ENCODE data around the gene INPP4B.

Gene INPP4B

DNA sequence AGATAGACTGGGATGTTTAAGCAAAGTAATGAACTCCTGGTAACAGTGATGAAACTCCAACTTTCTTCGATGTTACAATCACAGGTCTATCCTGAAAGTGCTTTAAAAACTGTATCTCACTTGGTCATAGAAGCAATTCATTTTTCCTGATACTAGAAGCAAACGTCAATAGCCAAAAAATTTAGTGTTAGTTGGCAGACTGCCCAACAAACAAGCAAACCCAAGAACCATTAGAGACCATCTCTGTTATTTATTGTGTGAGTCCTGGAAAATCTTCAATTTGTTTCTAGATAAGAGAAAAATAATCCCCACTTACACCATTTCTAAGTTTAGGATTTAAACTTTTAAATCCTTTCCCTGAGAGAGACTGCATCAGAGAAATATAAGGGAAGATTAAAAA is 553.9 kb downstream of the INPP4B start:
- DNase-seq (ENCODE audit: low read depth) = no peak

DNA sequence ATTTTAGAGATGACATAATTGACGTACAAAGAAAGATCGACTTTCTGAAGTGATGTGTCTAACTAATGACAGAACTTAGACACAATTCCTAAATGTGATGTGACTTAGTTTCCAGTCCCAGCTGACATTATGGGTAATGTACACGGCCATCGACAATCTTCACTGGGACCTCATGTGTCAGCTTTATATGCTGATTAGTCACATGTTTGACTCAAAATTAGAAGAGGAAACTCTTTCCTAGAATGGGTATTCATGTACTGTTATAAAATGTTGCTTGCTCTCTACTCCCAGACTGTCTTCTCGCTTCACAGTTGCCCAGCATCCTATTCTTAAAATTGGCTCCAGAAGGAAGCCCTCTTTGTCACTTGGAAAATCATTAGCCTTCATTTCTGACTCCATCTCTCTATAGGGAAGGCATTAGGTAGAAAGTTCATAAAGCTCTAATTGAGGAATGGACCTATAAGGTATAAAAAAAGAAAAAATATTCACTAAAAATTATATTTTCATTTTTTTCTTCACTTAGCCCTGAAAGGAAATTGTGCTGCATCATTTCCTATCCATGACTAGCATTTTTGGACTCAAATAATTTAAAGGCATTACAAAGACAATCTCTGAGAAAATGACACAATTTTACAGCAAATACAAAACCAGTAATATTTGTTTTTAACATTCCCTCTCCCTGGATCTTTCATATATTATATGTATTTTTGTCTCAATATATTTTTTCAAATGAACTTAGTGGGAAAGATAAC is 554.6 kb downstream of the INPP4B start:
- no peak for DNase-seq (ENCODE audit: low read depth)

DNA sequence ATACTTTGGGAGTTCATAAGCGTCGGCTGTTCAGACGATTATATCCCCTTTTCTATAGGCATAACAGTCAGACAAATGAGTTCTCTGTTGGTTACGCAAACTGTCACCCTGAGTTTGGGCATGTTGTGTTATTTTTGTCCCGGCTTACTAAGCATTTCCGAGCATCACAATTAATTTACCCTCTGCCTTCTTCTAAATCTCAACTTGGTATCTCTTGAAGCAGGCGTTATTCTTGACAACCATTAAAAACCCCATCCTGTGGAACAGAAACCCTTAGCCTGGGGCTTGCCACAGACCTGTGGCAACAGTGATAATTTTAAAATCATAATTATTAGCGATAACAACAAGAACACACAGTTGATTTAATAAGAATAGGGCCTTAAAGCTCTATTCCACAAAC is 558.7 kb downstream of the INPP4B start:
- no peak for DNase-seq (ENCODE audit: low read depth)

DNA sequence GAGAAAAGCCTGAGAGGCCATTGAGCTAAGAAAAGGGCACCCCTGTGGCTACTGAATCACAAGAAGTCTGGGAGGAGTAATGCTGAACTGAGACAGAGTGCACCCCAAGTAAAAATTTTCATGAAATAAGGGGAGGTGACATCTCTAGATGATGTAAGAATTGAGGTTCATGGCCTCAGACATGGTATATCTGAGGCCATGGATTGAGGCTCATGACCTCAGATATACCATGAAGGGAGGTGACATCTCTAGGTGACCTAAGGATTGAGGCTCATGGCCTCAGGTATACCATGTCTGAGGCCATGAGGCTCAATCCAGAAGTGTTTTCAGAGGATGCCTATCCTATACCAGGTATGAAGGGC is 560.9 kb downstream of the INPP4B start:
- DNase-seq (ENCODE audit: low read depth) = no peak

DNA sequence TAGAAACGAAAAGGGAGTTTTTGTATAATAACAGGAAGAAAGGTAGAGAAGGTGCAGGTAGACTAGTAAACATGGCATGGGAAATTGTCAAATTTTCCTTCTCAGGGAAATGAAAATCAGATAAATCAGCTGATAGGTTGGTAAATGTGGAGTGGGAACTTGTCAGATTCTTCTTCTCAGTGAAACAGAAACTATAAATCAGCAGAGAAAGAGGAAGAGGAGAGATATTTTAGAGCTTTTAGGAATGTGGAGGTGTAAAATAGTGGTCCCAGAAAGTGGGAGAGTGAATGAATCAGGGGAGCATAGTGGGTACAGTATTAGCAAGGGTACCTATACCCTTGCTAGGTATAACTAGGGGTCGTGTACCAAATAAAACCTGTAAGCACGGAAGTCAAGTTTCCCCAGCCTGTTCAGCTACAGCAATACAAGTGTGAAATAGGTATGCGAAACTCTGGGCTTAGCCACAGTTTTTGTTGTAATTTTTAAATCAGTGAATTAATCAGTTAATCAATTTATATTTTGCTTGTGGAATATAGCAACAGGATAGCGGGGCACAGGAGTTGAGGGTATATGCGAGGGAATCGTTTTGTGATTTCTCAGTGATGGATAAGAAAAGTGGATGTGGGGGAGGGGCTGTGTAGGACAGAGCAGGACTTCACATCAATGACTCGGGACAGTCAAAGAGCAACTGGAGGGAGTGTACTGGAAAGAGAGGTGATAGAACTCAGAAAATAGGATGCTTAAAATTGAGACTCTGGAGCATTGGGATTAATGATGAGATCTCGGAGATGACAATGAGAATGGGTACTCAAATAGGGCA is 561.5 kb downstream of the INPP4B start:
- DNase-seq (ENCODE audit: low read depth) = no peak

DNA sequence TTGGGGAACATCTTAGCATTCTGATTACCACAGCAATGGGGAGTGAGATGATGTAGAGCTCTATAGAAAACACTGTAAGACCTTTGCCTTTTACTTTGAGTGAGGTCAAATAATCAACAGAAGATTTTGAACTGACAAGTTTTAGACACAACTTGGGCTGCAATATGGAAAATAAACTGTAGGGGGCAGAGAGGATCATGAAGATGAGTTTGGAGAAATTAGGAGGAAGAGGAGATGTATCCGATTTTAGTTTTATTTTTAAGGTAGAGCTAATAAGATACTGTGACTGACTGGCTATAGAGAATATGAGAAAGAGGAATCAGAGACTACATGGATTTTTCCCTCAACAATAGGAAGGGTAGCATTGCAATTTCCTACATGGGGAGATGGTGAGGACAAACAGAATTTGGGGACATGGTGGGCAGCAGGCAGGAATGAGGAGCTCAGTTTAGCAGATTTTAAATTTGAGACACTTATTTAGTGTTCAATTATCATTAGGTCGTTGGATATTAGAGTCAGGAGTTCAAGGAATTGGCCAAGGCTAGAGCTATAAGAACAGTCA is 563.1 kb downstream of the INPP4B start:
- no peak for DNase-seq (ENCODE audit: low read depth)

DNA sequence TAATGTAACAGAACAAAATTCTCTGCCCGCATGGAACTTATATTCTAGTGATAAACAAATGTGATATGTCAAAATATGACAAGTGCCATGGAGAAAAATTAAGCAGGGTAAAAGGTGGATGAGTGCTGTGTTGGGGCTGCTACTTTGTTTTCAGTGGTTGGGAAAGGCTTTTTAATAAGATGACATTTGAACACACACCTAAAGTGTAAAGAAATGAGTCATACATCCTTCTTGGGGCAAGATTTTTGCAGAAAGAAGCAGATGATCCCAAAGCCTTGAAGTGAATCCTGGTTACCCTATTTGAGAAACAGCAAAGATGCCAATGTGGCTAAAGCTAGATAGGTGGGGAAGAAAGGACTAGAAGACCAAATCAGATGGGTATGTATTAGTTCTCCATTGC is 564.1 kb downstream of the INPP4B start:
- DNase-seq (ENCODE audit: low read depth) = no peak

DNA sequence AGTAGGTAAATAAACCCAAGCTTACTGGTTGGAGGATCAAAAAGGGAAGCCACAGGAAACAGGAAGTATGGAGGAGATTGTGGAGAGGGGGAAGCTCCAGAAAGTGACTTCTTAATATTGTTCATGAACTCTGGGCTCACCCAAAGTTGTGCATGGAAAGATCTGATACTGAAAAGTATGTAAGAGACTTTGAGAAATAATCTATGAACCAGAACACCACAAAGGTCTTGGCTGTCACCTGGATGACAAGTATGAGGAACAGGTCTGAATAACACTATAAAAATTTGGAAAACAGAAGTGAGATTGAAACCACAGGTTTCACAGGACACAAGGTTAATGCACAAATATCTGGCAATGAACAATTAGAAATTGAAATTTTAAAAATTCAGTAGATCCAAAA is 567.4 kb downstream of the INPP4B start:
- no peak for DNase-seq (ENCODE audit: low read depth)

DNA sequence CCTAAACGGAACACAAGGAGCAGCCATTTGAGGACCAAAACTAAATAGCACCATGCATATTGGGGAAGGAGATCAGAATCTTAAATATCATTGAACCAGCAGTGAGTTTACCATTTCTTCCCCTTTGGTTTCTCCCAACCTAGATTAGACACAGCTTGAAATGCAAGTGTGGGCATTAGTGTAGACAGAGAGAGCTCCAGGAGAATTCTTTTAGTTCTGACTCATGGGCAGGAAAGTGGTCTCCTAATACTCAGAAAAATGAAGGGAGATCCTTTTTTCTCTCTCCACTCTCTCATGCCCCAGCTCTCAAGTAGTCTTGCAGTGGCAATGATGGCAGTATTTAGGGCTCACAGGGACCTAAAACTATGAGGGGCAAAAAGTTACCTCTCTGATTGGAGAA is 567.9 kb downstream of the INPP4B start:
- DNase-seq (ENCODE audit: low read depth) = no peak

DNA sequence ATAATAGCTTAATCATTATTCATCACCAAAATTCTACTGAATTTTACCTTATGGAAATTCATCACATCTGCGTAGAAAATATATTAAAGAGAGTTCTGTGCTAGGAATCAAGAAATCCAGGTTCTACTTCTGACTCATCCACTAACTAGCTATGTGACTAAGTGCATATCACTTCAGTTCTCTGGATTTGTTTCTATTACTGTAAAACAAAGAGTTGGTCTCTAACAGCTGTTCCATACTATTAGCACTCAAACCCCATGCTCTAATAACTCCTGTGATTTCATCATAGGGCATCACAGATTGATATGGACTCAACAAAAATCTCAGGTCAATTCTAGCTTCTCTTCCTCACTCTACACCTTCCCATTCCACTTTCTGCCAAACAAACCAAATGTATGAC is 572.0 kb downstream of the INPP4B start:
- no peak for DNase-seq (ENCODE audit: low read depth)

DNA sequence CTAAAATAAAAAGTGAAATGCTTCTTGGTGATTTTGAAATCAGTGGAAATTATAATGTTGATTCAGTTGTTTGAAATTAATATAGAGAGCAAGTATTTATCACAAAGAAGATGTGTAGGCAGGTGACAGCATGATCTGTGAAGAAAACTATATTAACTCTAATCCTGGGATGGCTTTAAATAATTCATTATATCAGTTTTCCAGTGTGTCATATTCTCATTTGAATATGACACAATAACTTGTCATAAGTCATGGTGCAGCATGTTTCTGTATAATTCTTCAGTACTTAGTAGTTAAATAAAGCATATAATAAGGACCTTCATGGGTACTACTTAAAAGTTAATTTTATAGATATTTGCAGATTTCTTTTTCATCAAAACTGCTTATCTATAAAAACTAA is 573.6 kb downstream of the INPP4B start:
- no peak for DNase-seq (ENCODE audit: low read depth)

DNA sequence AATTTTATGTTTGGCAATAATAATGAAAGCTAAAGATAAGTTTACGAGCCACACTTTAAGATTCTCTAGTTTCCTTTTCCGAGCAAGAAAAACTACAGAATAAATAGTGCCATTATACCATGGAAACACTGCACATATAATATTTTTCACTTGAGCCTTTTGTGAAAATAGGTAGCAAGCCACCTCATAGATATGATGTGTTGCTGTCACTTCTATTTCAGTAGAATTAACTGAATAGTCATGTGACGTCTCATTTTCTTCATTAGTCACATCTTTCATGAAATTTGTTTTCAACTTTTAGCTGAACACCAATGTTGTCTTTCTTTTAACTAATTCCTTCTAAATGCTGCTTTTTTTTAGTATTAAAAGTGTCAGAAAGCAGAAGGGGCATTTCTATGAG is 574.3 kb downstream of the INPP4B start:
- no peak for DNase-seq (ENCODE audit: low read depth)

DNA sequence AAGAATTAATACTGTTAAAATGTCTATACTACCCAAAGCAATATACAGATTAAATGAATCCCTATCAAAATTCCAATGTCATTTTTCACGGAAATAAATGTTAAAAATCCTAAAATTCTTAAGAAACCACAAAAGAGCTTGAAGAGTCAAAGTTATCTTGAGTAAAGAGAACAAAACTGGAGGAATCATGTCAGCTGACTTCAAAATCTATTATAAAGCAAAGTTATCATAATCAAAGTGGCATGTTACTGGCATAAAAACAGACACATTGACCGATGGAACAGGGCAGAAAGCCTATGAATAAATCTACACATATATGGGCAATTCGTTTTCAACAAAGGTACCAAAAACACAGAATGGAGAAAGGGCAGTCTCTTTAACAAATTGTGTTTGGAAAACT is 579.0 kb downstream of the INPP4B start:
- no peak for DNase-seq (ENCODE audit: low read depth)

DNA sequence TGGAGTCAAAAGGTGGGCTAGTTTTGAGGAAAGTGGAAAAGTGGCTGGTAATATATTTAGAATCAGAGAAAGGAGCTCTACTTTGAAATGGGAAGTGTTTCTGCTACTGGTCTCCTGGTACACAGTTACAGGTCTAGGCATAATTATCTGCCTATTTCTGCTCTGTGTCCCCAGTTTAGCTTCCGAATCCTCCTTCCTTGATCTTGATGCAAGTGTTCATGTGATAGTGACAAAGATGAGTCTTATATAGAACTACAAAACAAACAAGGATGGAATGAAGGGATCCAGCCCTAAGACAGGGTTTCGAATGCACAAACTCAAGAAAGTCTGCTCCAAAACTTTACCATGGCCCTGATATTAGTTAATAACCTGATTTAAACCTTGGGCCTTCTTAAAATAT is 580.2 kb downstream of the INPP4B start:
- no peak for DNase-seq (ENCODE audit: low read depth)

DNA sequence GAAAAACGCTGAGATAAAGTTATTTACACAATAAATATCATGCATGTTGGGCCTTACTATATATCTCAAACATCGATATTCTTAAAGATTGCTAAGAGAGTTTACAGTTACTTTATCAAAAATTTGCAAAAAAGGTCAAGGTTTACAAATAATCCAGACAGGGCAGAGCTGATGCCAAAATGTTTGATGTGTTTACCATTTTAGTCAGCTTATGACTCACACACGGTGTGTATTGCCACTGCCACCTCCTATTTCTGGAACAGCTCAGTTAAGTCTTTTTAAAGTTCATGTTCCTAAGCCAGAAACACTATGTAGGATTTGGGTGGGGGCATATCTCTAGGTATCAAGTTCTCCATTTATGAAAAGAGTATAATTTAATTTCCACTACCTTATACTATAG is 580.6 kb downstream of the INPP4B start:
- no peak for DNase-seq (ENCODE audit: low read depth)

DNA sequence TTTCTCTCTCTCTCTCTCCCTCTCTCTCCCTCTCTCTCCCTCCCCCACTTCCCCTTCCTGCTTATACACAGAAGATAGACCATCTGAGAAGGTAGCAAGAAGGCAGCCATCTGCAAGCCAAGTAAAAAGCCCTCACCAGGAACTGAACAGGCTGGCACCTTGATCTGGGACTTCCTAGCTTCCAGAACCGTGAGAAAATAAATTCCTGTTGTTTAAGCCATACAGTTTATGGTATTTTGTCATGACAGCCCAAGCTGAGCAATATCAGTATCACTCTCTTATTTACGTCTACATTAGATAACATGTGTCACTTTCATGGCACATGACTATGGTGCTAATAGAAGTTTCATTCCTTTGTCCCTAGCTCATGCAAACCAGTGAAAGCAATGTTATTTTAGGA is 581.1 kb downstream of the INPP4B start:
- DNase-seq (ENCODE audit: low read depth) = no peak

DNA sequence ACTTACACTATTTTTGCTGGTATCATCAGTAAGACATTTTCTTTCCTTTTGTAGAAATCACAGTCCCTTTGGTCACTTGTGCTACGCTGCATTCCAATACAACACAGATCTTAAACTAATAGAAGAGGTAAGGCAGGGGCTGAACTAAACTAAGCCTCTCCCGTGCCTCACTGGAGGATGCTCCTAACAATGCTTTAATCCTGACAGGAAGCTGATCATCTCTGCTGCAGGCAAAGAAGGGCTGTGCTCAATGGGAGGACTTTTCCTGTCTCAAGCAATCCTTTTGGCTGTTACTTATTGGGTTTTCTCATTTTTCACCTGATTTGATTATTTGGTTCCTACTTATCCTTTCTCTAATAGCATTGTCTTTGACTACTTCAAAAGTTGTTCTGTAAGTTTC is 583.1 kb downstream of the INPP4B start:
- DNase-seq (ENCODE audit: low read depth) = no peak

DNA sequence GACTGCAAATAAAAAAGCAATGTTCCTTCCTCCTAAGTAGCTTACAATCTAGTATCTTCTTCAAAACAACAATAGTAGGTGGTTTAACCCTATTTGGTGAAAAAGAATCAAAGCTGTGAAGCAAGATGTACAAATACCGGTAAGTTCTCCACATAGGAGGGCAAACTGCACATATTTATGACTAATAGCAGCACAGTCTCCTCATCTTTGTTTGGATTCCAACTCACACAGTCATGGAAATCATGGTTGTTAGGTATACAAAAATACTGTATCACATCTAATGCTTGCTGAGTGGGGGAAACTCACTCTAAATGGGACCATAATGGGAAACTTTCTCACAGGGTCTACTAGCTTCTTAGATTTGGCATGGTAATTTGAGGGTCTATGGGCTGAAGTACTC is 597.2 kb downstream of the INPP4B start:
- DNase-seq (ENCODE audit: low read depth) = no peak

DNA sequence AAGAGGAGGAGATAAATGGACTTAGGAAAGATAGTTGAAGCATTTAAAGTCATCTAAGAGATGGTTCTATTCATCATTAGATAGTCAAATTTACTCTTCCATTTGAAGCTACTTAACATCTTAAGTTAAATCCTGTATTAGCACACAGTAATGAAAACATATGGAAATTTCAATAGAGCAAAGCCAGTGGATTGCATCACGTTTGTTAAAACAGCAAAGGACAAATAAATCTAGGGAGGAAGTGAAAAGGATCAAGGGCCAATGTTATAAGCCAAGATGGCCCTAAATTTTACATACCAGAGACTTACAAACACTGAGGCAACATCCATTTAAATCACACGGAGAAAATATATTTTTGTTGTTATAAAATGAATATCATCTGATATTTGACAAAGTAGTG is 602.8 kb downstream of the INPP4B start:
- DNase-seq (ENCODE audit: low read depth) = no peak

DNA sequence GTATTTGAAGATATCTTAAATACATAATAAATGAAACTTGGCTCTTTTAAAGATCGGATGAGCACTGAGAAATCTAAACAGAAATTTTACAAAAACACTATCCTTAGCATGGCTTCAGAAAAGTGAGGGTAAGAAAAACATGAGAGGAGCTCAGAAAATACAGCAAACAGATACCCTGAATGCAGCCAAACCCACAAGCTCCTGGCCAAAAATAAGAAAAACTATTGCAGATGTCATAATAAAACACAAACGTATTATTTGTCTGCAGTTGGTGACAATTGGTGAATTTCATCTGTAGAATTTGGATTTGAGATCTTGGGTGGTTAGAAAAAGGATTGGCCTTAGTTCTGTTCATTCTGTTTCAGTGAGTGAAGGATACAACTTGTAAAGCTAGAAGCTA is 603.9 kb downstream of the INPP4B start:
- no peak for DNase-seq (ENCODE audit: low read depth)

DNA sequence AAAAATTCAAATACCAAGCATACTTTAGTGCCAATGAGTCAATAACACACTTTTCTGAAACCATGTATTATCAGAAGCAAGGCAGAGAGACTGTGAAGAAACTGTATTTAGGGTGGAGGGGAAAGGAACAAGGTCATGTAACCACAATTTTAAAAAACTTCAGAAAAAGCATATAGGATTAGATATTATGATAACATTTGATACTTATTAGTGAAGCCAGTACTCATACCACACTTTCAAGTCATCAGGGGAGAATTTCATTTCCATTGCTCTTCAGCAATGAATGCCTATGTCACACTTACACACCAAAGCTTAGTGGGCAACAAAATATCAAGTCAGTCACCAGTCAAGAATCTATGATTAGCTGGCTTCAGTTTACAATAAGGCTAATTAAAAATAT is 607.5 kb downstream of the INPP4B start:
- no peak for DNase-seq (ENCODE audit: low read depth)

DNA sequence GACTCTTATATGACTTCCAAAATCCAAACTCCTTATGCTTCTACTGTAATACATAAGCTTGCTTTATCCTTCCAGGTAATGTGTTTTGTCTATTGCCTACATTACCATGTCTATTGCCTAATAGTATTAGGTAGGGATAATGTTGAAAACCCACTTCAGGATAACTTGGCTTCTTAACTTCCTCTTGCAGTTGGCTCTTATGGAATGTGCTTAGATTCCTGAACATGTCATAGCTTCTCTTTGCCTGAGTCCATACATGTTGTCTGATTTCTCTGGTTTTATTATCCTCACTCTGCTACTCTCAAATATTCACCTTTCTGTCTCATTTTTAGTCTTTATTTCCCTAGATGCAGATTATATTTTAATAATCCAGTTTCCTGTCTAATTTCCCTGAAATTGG is 609.8 kb downstream of the INPP4B start:
- no peak for DNase-seq (ENCODE audit: low read depth)

DNA sequence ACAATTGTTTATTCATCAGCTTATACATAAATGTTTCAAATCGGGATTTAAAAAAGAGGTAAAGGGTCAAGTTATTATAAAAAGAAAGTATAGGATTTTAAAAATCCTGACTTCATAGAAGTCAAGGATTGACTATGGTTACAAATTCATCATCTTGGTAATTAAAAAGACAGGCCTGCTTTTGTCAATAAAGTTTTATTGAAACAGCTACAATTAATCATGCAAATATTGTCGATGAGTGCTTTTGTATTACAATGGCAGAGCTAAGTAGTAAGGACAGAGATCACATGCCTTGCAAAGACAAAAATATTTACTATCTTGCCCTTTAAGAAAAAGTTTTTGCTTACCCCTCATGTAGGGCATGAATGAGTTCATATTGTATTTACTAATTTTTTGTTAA is 614.3 kb downstream of the INPP4B start:
- DNase-seq (ENCODE audit: low read depth) = no peak

DNA sequence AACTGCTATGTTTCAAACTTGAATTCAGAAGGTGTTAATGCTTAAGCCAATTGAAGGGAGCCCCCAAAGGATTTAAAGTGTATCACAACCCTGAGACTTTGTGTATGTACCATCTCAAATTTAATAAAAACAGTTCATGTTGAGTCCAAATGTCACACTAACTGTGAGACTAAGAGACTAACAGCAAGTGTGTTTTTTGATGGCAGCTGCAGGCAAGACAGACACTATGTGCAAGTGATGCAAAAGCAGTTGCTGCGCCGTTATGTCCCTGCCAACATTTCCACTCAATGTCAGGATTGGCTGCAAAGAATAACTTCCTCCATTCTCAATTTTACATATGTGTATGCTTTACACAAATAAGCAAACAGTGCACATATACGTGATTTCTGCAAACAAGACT is 615.1 kb downstream of the INPP4B start:
- no peak for DNase-seq (ENCODE audit: low read depth)

Data from stimulated activated CD8-positive, alpha-beta memory T cell treated with anti-CD3 and anti-CD28 coated beads, Interleukin-4, amount 100 ng/mL, for 24 hours (primary cell).